Activated naive CD8-positive, alpha-beta T cell treated with anti-CD3 and anti-CD28 coated beads for 36 hours (primary cell): ENCODE measurements around the gene KITLG. TPM values are rescaled to one million over a fixed set of nuclear protein-coding genes. Genes with fewer than 3 reads are reported as not detected.
"Not testable (repeated sequence)": the region's sequence is repeated elsewhere in the genome, so short reads cannot be mapped to it uniquely, and the experiment has no call there.

Experiments used
- DNase-seq: peaks from one replicate; pipeline ENCODE4 v3.0.0; 2021
- H3K27ac Mint-ChIP-seq: one replicate; pipeline ENCODE4 v1.8.0; 2022; ENCODE audit warnings: mild to moderate bottlenecking, moderate library complexity, mixed read lengths
- H3K27me3 Mint-ChIP-seq: one replicate; pipeline ENCODE4 v1.8.0; 2022; ENCODE audit warnings: mild to moderate bottlenecking, mixed read lengths
- H3K36me3 Mint-ChIP-seq: one replicate; pipeline ENCODE4 v1.8.0; 2021; ENCODE audit warnings: mild to moderate bottlenecking, mixed read lengths
- H3K4me1 Mint-ChIP-seq: one replicate; pipeline ENCODE4 v1.8.0; 2021; ENCODE audit warnings: mixed read lengths
- H3K4me3 Mint-ChIP-seq: one replicate; pipeline ENCODE4 v1.8.0; 2022; ENCODE audit warnings: mild to moderate bottlenecking, moderate library complexity, mixed read lengths
- H3K9me3 Mint-ChIP-seq: one replicate; pipeline ENCODE4 v1.8.0; 2022; ENCODE audit warnings: mixed read lengths
- total RNA-seq, 2 experiments: library from RNA; stranded (reverse); gene quantifications; one replicate each; pipeline ENCODE4 v1.2.3, GENCODE V29; 2021

KITLG gene
- total RNA-seq, 2 experiments from 2014 or later, result 0.08 TPM; not detected in 1

DNA sequence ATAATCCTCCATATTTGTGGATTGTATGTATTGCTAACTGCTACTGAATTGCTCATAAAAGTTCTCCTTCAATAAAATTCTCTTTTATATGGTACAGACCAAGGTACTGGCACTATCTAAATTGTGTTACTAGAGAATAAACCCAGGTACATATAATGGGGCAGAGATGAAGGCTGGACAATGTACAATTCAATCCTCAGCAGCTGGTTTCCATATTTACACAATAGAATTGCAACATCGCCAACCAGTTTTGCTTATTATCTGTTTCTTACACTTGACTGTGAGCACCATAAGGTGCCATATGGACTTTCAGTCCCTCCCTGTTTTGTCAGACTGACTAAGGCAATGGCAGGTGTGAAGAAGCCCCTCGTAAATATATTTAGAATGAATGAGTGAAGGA, 18.1 kb downstream of the KITLG start:
- H3K9me3 Mint-ChIP-seq, result no peaks in the 10 kb centered on the region
- no peaks in the 10 kb centered on the region for H3K4me1 Mint-ChIP-seq
- H3K4me3 Mint-ChIP-seq, result no peak overlapping the region
- no peaks in the 10 kb centered on the region for H3K27me3 Mint-ChIP-seq
- no peak overlapping the region for H3K27ac Mint-ChIP-seq
- no peak for DNase-seq
- H3K36me3 Mint-ChIP-seq, result no peaks in the 10 kb centered on the region

DNA sequence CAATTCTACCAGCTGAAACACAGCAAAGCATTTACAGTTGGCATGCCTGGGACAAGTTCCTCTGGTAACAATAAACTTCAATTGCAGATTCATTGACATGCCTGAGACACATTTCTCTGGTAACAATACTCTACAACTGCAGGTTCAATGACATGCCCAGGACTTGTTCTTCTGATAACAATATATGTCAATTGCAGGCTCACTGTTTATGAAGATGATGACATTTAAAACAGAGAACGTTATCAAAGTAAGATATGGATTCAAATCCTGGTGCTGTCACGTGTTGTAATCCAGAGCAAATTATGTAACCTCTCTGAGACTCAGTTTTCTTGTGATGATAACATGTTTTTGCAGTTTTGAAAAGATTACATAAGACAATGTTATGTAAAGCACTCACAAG, 20.5 kb downstream of the KITLG start:
- DNase-seq, result no peak
- no peak overlapping the region for H3K4me3 Mint-ChIP-seq
- no peaks in the 10 kb centered on the region for H3K4me1 Mint-ChIP-seq
- no peaks in the 10 kb centered on the region for H3K36me3 Mint-ChIP-seq
- no peaks in the 10 kb centered on the region for H3K27me3 Mint-ChIP-seq
- no peak overlapping the region for H3K27ac Mint-ChIP-seq
- H3K9me3 Mint-ChIP-seq, result no peaks in the 10 kb centered on the region

DNA sequence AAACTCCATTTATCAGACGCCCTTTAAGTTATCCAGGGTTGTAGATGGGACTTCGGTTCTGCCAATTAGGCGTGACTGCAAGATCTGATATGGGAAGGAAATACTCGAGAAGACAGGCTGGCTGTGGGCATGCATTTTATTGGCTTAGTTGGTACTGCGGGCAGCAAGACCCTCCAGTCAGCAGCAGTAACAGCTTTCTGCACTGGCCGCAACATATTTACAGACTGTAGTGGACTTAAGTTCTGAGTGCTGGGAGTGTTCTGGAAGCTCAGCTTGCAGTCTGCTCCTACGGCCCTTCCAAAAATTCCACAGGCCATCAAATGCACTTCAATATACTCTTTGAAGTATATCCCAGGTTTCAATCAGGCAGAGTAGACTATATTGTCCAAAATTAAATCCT, 21.1 kb downstream of the KITLG start:
- H3K4me1 Mint-ChIP-seq, result no peaks in the 10 kb centered on the region
- H3K36me3 Mint-ChIP-seq, result no peaks in the 10 kb centered on the region

DNA sequence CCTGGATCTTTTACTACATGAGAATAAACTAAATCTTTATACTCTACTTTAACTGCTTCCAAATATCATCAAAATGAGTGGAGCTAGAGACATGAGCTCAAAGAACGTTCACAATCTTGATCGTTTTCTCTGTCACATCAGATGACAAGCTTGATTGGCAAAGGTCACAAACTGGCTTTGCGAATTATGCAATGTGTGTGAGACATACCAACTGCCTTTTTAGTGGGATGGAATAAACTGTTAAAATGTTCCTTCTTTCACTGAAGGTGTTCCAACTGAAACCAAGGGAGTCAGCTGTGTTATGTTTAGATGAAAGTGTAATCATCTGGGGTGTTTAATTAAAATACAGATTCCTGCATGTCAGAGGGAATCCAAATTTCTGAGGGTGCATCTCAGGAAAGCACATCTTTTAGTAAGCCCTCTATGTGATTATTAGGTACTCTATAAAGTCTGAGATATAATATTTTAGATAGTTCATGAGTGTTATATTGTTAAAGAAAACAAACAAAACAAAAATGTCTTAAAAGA, 21.9 kb downstream of the KITLG start:
- no peaks in the 10 kb centered on the region for H3K27me3 Mint-ChIP-seq
- no peaks in the 10 kb centered on the region for H3K36me3 Mint-ChIP-seq
- no peak overlapping the region for H3K27ac Mint-ChIP-seq
- no peak overlapping the region for H3K4me3 Mint-ChIP-seq
- H3K4me1 Mint-ChIP-seq, result no peaks in the 10 kb centered on the region
- no peaks in the 10 kb centered on the region for H3K9me3 Mint-ChIP-seq
- DNase-seq, result no peak

More for the DNA sequence above, 21.1 kb downstream of the KITLG start:
- H3K27me3 Mint-ChIP-seq, result no peaks in the 10 kb centered on the region
- no peak overlapping the region for H3K27ac Mint-ChIP-seq
- DNase-seq, result no peak
- H3K4me3 Mint-ChIP-seq, result no peak overlapping the region
- H3K9me3 Mint-ChIP-seq, result no peaks in the 10 kb centered on the region

DNA sequence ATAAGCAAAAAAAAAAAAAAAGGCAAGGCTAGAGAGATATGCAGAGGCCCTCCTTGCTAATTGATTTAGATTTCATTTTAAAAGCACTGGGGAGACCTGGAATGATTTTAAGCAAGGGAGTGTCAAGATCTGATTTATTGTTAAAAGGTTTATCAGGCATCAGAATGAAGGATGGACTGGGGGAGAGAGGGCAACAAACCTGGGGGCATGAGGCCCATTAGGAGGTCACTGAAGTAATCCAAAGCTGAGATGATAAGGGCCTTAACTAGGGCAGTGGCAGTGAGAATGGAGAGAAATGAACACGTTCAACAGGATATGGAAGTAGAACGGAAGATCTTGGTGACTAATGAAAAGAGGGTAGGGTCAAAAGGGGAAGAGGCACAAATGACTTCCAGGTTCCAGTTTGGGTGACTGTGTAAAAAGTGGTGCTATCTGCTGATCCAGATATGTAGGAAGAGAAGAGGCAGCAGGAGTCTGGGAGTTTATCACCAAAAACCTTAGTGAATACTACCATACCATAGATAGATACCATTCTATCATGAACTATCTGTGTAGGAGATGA, 24.0 kb downstream of the KITLG start:
- H3K4me1 Mint-ChIP-seq, result no peaks in the 10 kb centered on the region
- H3K36me3 Mint-ChIP-seq, result no peaks in the 10 kb centered on the region
- DNase-seq, result no peak
- no peak overlapping the region for H3K4me3 Mint-ChIP-seq
- no peaks in the 10 kb centered on the region for H3K27me3 Mint-ChIP-seq
- H3K27ac Mint-ChIP-seq, result no peak overlapping the region
- no peaks in the 10 kb centered on the region for H3K9me3 Mint-ChIP-seq

DNA sequence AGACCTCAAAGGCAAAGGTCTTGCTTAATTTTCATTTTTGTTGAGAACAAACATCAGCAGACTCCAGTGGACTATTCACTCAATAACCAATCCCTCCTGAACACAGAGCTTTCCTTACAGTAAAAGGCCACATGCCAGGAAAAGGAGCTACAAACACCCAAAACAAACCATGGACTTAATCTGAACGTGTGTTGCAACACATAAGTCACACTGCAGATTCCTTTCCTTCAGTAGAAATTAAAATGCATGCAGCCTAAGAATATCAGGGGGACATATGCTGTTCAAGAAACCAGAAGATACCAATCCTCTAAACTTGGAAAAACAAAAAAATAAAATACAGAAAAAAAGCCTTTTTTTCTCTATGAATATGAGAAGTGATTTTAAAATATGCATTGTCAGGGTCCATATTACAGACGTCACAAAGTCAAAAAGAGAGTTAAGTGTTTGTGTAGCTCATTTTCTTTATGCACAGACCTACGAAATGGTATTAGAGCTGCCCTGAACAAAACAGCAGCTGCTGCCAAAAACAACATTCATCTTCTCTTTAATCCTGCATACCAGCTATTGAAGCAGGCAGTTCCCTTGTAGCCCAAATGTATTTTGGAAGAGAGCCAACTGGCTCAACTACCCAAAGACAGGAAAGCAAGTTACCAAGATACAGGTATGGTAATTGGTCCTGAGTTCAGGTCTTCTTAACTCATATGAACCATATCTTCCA, 26.2 kb downstream of the KITLG start:
- Mint-ChIP-seq H3K4me3 (no peak overlapping the region), H3K36me3 (no peaks in the 10 kb centered on the region)

DNA sequence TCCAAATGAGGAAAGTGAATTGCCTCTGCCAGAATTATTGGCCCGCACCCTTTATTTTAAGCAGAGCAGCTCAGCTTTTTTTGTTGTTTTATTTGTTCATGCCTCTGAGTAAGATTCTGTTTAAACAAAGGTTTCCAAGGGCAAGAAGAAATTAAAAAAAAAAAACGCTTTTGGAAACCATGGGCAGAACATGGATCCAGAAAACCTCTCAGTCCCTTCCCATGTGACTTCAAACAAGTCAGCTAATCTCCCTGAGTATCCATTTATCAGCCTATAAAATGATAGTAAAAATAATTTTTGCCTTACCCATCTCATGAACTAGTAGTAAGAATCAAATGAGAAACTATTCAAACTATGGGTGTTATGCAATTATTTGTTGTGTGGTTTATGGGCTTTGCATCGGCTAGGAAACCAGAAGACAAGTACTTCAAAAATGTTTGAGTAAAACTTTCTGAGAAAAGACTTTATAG, 27.6 kb downstream of the KITLG start:
- no peaks in the 10 kb centered on the region for H3K9me3 Mint-ChIP-seq
- no peaks in the 10 kb centered on the region for H3K4me1 Mint-ChIP-seq
- no peaks in the 10 kb centered on the region for H3K27me3 Mint-ChIP-seq
- no peak for DNase-seq
- H3K4me3 Mint-ChIP-seq, result no peak overlapping the region
- no peak overlapping the region for H3K27ac Mint-ChIP-seq
- no peaks in the 10 kb centered on the region for H3K36me3 Mint-ChIP-seq

More for the DNA sequence above, 26.2 kb downstream of the KITLG start:
- H3K27me3 Mint-ChIP-seq, result no peaks in the 10 kb centered on the region
- no peak overlapping the region for H3K27ac Mint-ChIP-seq
- H3K9me3 Mint-ChIP-seq, result no peaks in the 10 kb centered on the region
- no peaks in the 10 kb centered on the region for H3K4me1 Mint-ChIP-seq
- DNase-seq, result no peak

DNA sequence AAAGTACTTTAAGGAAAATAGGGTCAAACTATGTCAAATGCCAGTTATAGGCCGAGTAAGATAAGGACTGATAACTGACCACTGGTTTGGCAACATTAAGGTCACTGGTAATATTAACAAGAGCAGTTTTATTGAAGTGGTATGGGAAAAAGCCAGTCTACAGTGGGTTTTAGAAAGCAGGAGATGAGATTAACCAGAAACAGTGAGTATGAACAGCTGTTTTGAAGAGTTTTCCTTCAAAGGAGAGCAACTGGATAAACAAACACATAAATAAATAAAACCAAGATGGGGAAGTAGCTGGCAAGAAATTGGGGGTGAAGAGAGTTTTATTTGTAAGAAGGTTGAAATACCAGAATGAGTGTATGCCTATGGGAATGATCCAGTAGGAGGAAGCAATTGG, 30.3 kb downstream of the KITLG start:
- DNase-seq, result no peak
- no peaks in the 10 kb centered on the region for H3K4me1 Mint-ChIP-seq
- H3K4me3 Mint-ChIP-seq, result no peak overlapping the region
- no peaks in the 10 kb centered on the region for H3K27me3 Mint-ChIP-seq
- no peak overlapping the region for H3K27ac Mint-ChIP-seq
- H3K9me3 Mint-ChIP-seq, result no peaks in the 10 kb centered on the region
- no peaks in the 10 kb centered on the region for H3K36me3 Mint-ChIP-seq

DNA sequence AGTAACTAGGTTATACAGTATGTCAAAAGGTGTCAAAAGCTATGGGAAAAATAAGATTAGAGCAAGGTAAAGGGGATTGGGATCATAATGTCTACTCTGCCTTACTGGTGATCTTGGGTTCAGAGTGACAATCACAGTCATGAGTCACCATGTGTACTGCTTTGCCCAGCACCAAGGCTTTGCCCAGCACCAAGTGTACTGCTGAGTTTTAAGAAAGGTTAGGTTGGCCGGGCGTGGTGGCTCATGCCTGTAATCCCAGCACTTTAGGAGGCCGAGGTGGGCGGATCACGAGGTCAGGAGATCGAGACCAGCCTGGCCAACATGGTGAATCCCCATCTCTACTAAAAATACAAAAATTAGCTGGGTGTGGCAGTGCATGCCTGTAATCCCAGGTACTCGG, 32.3 kb downstream of the KITLG start:
- H3K4me1 Mint-ChIP-seq, H3K27ac Mint-ChIP-seq, H3K9me3 Mint-ChIP-seq, H3K36me3 Mint-ChIP-seq, H3K27me3 Mint-ChIP-seq, H3K4me3 Mint-ChIP-seq, DNase-seq: not testable (repeated sequence)

DNA sequence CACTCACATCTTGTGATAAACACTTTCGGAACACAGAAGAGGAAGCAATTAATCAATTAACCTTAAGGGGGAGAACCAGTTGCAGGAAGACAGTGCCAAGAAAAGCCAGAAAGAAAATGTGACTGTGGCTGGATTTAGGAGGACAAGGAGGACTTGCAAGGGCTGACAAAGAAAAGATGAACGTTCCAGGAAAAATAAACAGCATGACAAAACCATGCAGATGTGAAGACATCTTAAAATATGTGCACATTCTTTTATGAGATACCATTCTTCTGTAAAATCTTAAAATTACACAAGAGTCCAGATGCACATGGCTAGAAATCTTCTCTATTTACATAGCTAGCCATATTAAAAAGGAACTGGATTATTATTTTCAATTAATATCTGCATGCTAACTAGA, 33.4 kb downstream of the KITLG start:
- DNase-seq, result no peak
- H3K4me3 Mint-ChIP-seq, result no peak overlapping the region
- no peaks in the 10 kb centered on the region for H3K27me3 Mint-ChIP-seq
- no peak overlapping the region for H3K27ac Mint-ChIP-seq
- H3K9me3 Mint-ChIP-seq, result no peaks in the 10 kb centered on the region
- no peaks in the 10 kb centered on the region for H3K36me3 Mint-ChIP-seq
- no peaks in the 10 kb centered on the region for H3K4me1 Mint-ChIP-seq

DNA sequence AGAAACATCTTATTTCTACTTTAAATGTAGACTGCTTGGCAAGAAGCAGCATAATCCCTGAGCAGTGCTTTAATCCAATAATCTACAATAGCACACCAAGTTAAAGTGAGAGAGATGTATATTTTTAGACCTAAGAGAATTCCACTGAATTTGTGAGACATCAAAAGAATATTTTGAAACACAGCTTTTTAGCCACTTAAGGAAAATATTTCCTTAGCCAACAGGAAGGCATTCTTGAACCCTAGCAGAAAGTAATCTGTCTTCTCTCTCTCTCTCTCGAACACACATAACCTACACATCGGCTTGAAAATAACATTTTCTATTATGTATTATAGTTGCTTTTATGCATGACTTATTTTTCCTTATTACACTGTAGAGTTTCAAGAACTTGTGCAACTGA, 34.0 kb downstream of the KITLG start:
- Mint-ChIP-seq H3K27ac (no peak overlapping the region), H3K4me1 (no peaks in the 10 kb centered on the region), H3K4me3 (no peak overlapping the region), H3K27me3 (no peaks in the 10 kb centered on the region), H3K36me3 (no peaks in the 10 kb centered on the region), H3K9me3 (no peaks in the 10 kb centered on the region)
- no peak for DNase-seq

DNA sequence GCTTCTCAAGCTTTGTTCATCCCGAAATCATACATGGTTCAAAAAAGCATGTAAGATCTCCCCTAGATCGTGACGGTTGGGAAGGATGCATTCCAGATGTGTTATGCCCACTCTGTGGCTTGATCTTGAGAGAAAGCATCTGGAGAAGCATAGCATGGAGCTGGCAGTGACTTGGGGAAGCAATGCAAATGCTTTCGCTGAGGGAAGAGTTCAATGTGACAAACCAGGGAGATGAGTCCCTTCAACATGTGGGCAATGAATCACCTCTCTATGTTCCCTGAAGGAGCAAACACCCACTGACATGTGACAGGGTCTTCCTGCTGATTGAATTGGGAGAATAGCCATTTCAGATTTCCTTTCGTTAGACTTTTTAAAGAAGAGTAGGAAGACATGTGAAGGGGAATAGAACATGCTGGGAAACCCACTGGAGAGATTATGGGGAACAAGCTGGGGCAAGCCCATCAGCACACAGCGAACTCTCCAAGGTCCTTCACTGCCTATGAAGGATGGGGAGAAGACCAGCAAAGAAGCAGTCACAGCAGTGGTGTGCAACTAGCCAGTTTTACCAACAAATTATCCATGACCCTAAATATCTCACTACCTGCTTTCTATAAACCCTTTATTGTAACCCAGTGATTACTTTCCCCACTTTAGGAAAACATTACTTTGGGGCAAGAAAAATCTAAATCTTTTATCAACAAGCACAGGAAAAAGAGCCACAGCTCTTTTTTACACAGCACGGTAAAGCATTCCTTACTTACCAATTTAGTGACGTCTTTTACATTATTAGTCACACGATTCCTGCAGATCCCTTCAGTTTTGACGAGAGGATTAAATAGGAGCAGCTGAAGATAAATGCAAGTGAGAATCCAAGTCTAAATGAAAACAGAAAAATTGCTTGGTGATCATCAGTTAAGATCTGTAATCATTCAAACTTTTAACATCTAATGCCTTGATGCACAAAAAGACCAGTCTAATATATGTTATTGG, 35.0 kb downstream of the KITLG start:
- DNase-seq, result no peak

DNA sequence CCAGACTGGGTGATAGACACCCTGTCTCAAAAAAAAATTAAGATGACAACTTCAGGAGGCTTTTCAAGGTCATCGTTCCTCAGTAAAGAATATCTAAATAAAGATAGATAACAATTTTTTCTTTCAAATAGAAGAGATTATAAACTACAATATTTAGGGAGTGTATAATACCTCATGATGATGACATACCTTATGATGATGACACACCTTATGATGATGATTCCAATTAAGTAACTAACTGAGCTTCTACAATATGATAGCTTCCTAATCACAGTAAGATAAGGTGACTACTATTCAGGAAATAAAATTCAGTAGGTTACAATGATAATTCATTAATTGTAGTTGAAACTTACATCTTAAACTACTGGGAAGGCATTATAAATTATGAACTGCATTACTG, 40.4 kb downstream of the KITLG start:
- no peaks in the 10 kb centered on the region for H3K4me1 Mint-ChIP-seq
- H3K36me3 Mint-ChIP-seq, result no peaks in the 10 kb centered on the region
- peaks cover 3% of the 10 kb centered on the region for H3K27me3 Mint-ChIP-seq
- peaks cover 2% of the 10 kb centered on the region for H3K9me3 Mint-ChIP-seq
- H3K27ac Mint-ChIP-seq, result no peak overlapping the region
- H3K4me3 Mint-ChIP-seq, result no peak overlapping the region
- no peak for DNase-seq

More for the DNA sequence above, 35.0 kb downstream of the KITLG start:
- H3K4me1 Mint-ChIP-seq, result no peaks in the 10 kb centered on the region
- H3K27ac Mint-ChIP-seq, result no peak overlapping the region
- H3K9me3 Mint-ChIP-seq, result no peaks in the 10 kb centered on the region
- no peak overlapping the region for H3K4me3 Mint-ChIP-seq
- no peaks in the 10 kb centered on the region for H3K27me3 Mint-ChIP-seq
- H3K36me3 Mint-ChIP-seq, result no peaks in the 10 kb centered on the region

DNA sequence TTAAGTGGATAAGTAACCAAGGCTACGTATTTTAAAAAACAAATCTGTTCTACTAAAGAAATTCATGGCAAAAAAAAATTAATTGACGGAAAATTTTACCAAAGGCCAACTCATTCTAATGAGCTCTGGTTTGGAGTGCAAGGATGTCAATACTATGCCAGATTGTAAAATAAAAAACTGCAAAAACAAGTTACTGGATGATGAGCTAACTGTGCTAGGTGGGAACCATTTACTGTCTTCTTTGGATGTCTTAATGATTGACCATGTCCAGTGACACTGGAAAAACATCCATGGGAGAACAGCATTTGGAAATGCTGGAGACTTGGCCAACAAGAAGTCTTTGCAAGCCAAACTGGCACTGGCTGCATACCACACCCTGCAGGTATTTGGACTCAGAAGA, 41.6 kb downstream of the KITLG start:
- Mint-ChIP-seq H3K36me3 (no peaks in the 10 kb centered on the region), H3K4me1 (no peaks in the 10 kb centered on the region), H3K27ac (no peak overlapping the region), H3K27me3 (peaks cover 3% of the 10 kb centered on the region), H3K9me3 (peaks cover 2% of the 10 kb centered on the region), H3K4me3 (no peak overlapping the region)
- DNase-seq, result no peak

DNA sequence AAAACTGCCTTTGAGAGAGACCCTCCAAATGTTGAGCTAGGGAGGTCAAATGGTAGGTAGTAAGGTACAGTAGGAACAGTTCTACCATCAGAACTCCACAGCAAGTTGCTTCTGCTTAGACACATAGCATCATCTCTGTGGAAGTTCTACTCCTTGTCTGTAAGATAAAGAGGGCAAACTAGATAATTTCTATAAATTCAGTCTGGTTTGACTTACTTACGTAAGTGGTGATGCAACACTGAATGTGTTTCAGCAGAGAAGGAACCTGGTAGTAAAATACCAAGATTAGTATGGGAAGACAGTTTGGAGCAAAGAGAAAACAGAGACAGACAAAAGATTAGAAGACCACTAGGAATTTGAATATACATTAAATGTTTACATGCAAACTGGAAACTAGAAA, 42.0 kb downstream of the KITLG start:
- no peak for DNase-seq
- H3K4me1 Mint-ChIP-seq, result no peaks in the 10 kb centered on the region
- H3K36me3 Mint-ChIP-seq, result no peaks in the 10 kb centered on the region
- no peak overlapping the region for H3K27ac Mint-ChIP-seq
- peaks cover 2% of the 10 kb centered on the region for H3K9me3 Mint-ChIP-seq
- peaks cover 3% of the 10 kb centered on the region for H3K27me3 Mint-ChIP-seq
- H3K4me3 Mint-ChIP-seq, result no peak overlapping the region
